Stimulated activated CD8-positive, alpha-beta memory T cell treated with anti-CD3 and anti-CD28 coated beads, Interleukin-15, amount 100 ng/mL, for 1 hour (primary cell): Measurements from ENCODE around the gene OR8B3.
"Not testable (repeated sequence)": the region's sequence is repeated elsewhere in the genome, so short reads cannot be mapped to it uniquely, and the experiment has no call there.

Experiments used
- DNase-seq: peaks from one replicate; pipeline ENCODE4 v3.0.0-alpha.2; 2020; ENCODE audit warnings: low read depth

Gene OR8B3, protein sequence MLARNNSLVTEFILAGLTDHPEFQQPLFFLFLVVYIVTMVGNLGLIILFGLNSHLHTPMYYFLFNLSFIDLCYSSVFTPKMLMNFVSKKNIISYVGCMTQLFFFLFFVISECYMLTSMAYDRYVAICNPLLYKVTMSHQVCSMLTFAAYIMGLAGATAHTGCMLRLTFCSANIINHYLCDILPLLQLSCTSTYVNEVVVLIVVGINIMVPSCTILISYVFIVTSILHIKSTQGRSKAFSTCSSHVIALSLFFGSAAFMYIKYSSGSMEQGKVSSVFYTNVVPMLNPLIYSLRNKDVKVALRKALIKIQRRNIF

DNA sequence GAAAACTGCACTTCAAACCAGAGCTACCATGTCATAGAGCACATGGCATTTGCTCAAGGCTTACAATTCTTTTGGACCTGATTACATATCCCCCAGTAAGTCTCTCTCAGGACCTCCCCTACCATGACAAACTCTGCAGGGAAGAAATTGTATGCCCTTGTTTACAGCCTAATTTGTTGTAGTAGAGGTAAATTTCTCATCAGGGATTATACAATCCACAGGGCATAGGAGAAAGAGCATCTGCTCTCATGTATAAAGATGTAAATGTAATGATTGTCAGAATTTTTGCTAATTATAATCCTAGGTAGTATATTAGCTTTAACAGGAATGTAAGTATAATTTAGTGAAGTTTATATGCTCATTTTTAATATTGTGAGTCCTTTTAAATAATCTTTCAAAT, at the start of gene OR8B3:
TSS of gene OR8B3 (minus strand) at position 101 of the 400 bp plus-strand sequence. CDS start 1,673 bp downstream, outside the sequence.
- DNase-seq: no peak

DNA sequence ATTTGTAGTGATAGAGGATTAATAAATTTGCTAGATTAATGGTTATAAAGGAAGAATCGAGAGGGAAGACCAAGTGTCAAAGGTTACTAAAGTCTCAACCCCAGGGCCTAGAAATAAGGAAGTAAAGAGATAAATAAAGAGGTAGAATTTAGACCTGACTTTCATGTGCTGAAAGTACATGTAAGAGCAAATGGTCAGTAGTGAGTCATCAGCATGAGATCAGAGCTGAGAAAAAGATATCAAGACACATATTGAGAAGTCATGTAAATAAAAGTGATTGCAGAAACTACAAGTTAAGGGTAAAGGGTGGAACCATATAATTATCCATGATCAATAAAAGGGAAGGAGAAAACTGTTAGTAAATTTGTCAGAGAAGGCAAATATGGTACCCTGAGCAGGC, 48.1 kb upstream of the OR8B3 start:
- DNase-seq: no peak

DNA sequence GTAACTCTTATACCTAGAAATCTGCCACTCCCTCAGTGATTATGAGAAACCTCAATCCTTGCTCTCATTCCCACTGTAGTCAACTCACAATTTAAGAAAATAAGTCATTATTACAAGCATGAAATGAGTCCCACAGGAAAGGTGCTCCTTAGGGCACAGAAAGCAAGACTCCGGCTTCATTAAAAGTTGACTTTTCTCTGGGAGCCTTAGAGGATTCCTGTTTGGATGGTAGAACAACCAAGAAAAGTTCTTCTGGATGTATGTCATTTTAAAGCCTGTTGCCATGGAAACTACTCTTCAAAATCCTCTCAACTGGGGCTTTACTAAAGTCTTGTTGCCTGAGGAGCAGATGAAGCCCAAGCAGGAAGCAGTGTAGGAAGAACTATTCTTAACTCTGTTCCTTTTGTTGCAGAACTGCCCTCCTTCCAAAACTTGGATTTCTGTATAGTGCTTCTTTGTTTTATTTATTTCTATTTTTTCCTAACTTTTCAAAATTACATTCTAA, 46.9 kb upstream of the OR8B3 start, which contains the start of gene OR8B8:
TSS of gene OR8B8 (minus strand) at position 51 of the 505 bp plus-strand sequence. CDS start 4,611 bp downstream, outside the sequence.
- DNase-seq: no peak

DNA sequence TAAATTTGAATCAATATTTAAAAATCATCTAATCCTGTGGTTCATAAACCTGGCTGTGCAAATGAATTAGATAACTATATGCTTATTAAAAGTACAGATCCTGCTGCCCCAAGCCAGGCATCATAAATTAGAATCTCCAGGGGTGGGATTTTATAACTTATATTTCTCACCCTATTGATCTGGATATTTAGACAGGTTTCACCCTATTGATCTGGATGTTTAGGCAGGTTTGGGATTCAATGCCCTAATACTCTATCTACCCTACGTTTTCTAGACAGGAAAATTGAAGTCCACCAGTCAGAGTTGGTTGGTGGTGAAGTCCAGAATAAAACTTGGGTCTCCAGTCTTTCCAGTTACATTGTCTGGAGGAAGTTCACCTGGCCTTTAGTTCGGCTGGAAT, 44.0 kb upstream of the OR8B3 start:
- no peak for DNase-seq

DNA sequence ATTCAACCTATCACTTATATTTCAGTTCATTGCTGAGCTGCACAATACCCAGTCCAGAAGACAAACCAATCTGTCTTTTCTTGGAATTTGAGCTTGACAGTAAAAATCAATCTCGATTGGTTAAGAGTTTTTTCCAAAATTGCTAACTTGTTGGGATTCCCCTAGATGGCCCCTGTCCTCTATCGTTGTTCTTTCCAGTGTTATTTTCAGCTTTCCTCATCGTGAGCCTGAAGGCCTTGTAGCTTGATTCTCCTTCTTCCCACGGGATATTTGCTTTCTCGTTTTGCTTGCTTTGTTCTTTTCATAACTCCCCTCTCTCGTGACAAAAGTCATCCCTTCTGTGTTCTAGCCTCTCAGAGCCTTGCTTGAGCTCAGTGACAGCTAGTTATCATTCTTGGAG, 43.6 kb upstream of the OR8B3 start:
- DNase-seq: no peak

DNA sequence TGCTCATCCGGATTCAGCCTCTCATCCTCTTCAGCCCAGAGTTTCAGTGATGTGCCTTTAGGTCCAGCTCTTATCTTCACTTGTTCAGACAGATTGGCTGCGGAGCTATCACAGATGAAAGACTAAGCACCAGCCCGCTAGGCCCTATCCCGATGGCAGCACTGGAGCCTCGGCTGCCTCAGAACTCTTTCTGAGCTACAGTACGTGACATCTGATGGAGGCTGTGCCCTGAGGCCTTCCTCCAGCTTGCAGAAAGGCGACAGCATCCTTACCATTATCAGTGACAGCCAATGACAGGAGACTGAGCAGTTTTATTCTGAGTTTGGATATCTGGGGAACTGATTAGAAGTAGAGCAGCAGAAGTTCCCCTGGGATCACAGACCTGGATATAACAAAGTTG, 42.7 kb upstream of the OR8B3 start:
- DNase-seq: no peak

DNA sequence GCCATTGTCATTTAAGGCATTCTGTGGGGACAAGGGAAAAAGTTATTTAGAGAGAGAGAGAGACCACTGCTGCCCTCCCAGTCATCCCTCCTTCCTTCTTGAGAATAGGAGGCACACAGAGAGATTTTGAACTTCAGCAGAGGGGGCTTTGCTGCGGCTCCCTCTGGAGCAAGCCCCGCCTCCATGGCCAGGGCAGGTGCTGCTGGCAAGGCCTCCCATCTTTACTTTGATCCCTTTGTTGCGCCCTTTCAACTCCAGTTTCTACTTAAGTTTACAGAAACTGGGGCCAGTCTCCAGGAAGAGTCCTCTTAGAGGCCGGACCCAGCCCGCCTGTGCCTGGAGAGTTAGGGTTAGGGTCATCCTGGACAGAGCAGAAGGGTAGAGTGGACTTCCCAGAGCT, 42.3 kb upstream of the OR8B3 start:
- no peak for DNase-seq

DNA sequence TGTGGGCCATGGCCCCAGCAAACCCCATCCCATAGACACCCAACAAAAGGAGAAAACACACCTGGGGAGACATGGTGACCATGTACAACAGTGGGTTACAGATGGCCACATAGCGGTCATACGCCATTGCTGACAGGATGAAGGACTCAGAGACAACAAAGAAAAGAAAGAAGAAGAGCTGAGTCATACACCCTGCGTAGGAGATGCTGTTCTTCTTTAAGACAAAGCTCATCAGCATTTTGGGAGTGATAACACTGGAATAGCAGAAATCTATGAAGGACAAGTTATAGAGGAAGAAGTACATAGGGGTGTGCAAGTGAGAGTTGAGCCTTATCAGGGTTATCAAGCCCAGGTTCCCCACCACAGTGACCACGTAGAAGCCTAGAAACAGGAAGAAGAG, 41.8 kb upstream of the OR8B3 start:
- no peak for DNase-seq

DNA sequence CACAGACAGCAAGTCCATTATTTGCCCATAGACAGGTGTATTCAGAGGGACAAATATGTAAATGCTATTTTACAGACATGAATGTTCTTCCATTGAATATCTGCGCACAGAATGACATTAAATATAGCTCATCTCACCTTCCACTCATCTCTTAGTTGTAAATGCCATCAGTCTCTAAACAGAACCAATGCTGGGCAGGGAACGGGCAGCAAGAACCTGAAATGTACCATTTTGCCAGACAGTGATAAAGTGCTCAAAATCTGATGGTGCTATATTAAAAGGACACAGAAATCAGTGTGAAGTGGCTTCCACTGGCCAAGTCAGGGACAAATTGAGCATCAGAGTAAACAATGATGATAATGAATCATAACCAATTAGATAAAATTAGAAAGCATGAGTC, 35.9 kb upstream of the OR8B3 start:
- no peak for DNase-seq

DNA sequence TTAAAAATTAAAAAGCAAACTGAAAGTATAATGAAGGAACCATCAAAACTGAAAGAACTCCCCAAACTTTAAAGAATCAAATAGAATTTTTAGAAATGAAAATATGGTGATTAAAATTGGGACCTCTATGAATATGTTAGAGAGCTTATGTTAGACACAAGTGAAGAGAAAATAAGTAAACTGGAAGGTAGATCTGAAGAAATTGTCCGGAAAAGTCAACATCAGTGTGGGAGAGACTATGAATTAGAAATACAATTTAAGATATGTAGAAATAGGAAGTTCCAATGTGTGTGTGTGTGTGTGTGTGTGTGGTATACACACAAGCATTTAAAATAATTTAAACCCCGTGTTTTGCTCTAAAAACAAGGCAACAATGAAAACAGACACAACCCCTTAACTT, 30.8 kb upstream of the OR8B3 start:
- no peak for DNase-seq

DNA sequence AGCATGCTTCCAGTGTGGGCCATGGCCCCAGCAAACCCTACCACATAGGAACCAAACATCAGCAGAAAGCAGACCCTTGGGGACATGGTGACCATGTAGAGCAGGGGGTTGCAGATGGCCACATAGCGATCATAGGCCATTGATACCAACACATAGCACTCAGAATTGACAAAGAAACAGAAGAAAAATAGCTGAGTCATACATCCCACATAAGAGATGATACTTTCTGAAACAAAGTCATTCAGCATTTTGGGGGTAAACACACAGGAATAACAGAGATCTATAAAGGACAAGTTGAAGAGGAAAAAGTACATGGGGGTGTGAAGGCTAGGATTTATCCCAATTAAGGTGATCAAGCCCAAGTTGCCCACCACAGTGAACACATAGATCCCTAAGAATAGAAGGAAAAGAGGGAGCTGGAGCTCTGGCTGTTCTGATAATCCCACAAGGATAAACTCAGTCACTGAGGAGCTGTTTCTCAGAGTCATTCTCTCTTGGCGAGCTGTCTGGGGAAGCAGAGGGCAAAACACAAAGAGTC, 25.6 kb upstream of the OR8B3 start, which contains the start of gene OR8B4:
TSS of gene OR8B4 (minus strand) at position 488 of the 538 bp plus-strand sequence. CDS start at position 488, 0 bp downstream.
- DNase-seq: no peak

DNA sequence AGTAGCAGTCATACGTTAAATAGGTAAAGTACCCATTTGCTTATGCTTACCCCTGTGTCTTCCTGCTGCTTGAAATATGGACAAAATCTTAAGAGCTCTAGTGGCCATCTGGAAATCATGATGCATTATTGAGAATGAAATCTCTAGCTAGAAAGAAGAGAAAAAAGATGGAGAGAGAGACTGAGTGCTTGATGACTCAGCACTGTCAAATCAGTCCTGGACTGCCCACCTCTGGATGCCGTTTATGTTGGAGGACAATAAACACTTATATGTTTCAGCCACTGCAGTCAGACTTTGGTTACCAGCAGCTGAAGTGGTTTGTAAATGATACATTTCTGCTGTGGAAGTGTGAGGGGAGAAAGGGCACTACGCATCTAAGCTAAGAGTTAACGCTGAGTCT, 22.2 kb upstream of the OR8B3 start:
- DNase-seq: no peak

DNA sequence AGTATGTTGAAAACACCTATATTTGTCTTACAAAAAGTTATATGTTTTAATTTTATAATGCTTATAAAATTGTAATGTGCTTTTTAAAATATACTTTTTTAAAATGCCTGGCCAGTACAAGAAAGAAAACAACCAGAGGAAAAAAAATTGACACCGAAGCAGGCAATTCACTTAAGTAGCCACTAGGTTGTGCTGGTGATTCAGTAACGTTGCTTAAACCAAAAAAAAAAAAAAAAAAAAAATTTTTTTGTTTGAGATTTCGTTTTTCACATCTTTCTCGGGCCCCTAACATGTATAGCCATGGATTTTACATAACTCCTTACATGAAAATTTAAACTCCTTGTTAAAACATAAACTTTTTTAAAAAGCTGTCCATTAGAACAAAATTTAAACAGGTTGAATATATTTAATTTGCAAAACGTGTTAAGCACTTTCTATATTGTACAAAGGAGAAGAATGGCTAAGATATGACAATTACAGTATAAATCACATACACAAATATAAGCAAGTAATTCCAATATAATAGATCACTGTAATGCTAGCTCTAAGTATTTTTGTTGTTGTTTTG, 16.6 kb upstream of the OR8B3 start:
- DNase-seq: no peak

DNA sequence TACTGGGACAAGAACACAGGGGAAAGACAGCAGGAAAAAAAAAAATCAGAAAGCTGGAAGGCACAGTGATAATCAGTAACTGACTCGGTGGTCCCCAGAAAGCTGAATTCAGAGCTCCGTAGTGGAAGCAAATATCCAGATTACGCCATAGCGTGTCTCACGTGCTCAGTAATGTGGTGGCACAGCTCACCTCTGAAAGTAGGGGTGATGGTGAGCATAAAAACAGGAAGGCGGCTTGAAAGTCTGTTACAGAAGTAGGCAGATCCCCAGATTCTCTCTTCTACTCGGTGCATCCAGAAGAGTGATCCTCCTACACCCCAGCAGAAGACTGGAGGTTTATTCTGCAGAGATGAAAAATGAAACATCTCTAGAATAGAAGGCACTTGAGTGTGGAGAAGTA, 11.1 kb upstream of the OR8B3 start:
- DNase-seq: no peak

DNA sequence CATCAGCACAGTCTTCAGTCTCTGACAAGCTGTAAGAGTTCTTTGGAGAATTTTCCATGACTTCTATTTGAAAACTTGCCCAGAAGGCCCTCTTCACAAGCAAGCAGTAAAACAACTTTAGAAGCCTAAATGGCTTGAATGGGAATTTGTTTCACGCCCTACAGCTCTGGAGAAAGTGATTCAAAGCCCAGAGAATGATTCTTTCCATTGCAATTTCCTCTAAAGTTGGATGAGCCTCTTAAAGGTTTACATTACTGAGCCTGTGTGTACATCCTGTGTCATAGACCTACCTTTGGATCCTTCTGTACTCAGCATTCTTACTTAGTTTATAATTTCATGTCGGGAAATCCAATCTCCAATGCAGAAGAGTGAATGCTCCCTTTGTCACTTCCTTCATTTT, 6.8 kb upstream of the OR8B3 start:
- DNase-seq: no peak

DNA sequence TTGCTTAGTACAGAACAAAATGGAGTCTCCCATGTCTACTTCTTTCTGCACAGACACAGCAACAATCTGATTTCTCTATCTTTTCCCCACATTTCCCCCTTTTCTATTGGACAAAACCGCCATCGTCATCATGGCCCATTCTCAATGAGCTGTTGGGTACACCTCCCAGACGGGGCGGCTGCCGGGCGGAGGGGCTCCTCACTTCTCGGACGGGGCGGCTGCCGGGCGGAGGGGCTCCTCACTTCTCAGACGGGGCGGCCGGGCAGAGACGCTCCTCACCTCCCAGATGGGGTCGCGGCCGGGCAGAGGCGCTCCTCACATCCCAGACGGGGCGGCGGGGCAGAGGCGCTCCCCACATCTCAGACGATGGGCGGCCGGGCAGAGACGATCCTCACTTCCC, 4.4 kb upstream of the OR8B3 start:
- not testable (repeated sequence) for DNase-seq

DNA sequence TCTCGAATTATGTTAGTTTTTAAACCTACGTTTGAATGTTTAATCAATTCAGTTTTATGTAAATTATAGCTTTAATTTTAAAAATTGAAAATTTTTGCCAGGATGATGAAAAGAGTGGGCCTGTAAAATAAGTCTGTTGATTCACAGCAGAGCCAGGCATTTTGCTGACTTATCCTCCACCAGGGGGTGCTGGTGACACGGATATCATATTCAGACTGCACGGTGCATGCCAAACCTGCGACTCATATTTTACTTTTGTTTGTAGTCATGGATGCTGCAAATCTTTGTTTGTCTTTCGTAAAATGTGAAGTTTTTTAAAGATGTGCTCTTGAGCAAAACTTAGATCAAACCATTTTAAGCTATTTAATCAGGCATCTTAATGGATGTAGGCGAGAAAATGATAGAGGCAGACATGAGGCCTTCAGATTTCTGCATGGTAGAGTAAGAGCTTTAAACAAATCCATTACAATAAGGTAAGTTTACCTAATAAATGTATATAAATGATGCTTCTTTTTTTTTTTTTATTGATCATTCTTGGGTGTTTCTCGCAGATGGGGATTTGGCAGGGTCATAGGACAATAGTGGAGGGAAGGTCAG, 3.6 kb upstream of the OR8B3 start:
- DNase-seq: no peak

DNA sequence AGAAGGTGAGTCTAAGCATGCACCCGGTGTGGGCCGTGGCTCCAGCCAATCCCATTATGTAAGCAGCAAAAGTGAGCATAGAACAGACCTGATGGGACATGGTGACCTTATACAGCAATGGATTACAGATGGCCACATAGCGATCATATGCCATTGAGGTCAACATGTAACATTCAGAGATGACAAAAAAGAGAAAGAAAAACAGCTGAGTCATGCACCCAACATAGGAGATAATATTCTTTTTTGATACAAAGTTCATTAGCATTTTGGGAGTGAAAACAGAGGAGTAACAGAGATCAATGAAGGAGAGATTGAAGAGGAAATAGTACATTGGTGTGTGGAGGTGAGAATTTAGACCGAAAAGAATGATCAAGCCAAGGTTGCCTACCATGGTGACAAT, 2.0 kb downstream of the OR8B3 start:
- not testable (repeated sequence) for DNase-seq

DNA sequence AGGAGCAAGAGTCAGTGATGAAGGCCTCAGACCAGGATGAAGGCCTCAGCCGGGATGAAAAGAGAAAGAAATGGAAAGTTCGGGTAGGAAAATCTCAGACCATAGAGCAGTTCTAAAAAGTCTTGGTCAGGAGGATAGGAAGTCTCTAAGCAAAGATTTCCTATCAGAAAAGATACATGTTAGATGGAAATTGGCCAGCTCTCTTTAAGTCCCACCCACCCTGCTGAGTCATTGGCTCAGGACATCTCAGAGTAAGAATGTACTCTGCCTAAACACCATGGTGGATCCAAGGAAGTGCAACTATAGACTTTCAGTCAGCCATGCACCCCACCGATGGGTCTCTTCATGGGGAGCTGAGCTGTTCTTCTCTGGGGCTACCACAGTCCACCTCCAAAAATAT, 4.4 kb downstream of the OR8B3 start:
- DNase-seq: no peak

DNA sequence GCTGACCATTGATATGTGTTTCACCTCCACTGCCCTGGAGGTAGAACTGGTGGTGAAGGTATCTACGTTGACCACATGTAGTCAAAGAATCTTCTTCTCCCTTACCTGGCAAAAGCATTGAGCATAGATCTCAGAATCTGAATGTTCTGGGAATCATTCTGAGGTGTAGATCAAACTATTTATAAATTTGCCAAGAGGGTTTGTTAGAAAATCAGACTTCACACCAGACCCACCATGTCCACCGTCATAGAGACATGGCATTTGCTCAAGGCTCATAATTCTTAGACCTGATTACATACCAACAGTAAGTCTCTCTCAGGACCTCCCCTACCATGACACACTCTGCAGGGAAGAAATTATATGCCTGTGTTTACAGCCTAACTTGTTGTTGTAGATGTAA, 14.4 kb downstream of the OR8B3 start, which contains the start of gene OR8B2:
TSS of gene OR8B2 (minus strand) at position 101 of the 400 bp plus-strand sequence. CDS start 1,156 bp downstream, outside the sequence.
- no peak for DNase-seq

DNA sequence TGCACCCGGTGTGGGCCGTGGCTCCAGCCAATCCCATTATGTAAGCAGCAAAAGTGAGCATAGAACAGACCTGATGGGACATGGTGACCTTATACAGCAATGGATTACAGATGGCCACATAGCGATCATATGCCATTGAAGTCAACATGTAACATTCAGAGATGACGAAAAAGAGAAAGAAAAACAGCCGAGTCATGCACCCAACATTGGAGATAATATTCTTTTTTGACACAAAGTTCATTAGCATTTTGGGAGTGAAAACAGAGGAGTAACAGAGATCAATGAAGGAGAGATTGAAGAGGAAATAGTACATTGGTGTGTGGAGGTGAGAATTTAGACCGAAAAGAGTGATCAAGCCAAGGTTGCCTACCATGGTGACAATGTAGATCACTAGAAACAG, 16.0 kb downstream of the OR8B3 start:
- not testable (repeated sequence) for DNase-seq

DNA sequence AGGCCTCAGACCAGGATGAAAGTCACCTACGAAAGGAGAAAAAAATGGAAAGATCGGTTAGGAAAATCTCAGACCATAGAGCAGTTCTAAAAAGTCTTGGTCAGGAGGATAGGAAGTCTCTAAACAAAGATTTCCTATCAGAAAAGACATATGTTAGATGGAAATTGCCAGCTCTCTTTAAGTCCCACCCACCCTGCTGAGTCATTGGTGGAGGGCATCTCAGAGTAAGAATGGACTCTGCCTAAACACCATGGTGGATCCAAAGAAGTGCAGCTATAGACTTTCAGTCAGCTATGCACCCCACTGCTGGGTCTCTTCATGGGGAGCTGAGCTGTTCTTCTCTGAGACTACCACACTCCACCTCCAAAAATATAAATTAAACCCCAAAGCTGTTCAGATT, 18.2 kb downstream of the OR8B3 start:
- no peak for DNase-seq

DNA sequence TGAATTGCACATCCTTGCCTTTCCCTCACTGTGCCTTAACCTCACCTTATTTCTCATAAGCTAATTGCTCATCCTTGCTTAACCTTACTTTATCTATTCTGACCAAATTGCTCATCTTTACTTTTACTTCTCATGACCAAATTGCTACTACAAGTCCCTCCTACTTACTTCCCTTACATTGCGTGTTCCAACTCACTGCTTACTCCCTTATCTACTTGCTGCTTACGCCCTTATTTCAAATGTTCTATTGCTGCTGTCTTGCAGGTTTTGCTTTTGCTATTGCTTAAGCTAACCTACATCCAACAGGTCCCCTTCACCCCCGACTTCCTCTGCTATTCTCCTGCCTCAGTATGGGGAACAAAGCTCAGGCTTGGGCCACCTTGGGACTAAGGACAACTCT, 22.5 kb downstream of the OR8B3 start:
- DNase-seq: no peak
